Fibroblast of lung (primary cell): ENCODE data around the gene UGGT2. TPM values are rescaled to one million over a fixed set of nuclear protein-coding genes. Genes with fewer than 3 reads are reported as not detected.

Source experiments
- DNase-seq, 2 donors: peaks; one replicate each; pipeline versions ENCODE4 v3.0.0 to v3.0.0-alpha.2; 2010; ENCODE audit warnings: low read depth in 2 of 2
- H2AFZ ChIP-seq: 2 replicates; pipeline ENCODE4 v1.5.1; 2012; ENCODE audit warnings: low read length, control low read depth, inconsistent platforms
- H3K27ac ChIP-seq: 2 replicates; pipeline ENCODE4 v1.5.1; 2011; ENCODE audit warnings: low read length, control low read depth; ENCODE audit not compliant: insufficient read depth
- H3K27me3 ChIP-seq: 2 replicates; pipeline ENCODE4 v1.5.1; 2011; ENCODE audit warnings: mild to moderate bottlenecking, low read length; ENCODE audit not compliant: control insufficient read depth, insufficient read depth
- H3K36me3 ChIP-seq: 2 replicates; pipeline ENCODE4 v1.5.1; 2011; ENCODE audit warnings: low read length; ENCODE audit not compliant: control insufficient read depth, insufficient read depth
- H3K4me1 ChIP-seq: 2 replicates; pipeline ENCODE4 v1.5.1; 2011; ENCODE audit warnings: low read length; ENCODE audit not compliant: control insufficient read depth, insufficient read depth; ENCODE audit errors: extremely low read depth
- H3K4me2 ChIP-seq: 2 replicates; pipeline ENCODE4 v1.5.1; 2011; ENCODE audit warnings: low read length, control low read depth; ENCODE audit not compliant: insufficient read depth; ENCODE audit errors: extremely low read depth
- H3K4me3 ChIP-seq, 4 experiments: fragments of 200-600 bp in 1 of 4; sonication (generic) in 1 of 4; replicated peaks in 1 of 4; 2 replicates each; pipeline ENCODE4 v1.5.1; 2011 to 2016; ENCODE audit warnings: low read length in 4 of 4, low read depth in 3 of 4, mild to moderate bottlenecking in 3 of 4, control low read depth in 2 of 4, inconsistent platforms in 1 of 4, mixed read lengths in 1 of 4; ENCODE audit not compliant: insufficient read depth in 1 of 4; ENCODE audit errors: control extremely low read depth in 1 of 4
- H3K79me2 ChIP-seq: 2 replicates; pipeline ENCODE4 v1.5.1; 2012; ENCODE audit warnings: mild to moderate bottlenecking, low read length, inconsistent platforms; ENCODE audit not compliant: control insufficient read depth, insufficient read depth
- H3K9ac ChIP-seq: 2 replicates; pipeline ENCODE4 v1.5.1; 2011; ENCODE audit warnings: mild to moderate bottlenecking, low read length, control low read depth; ENCODE audit not compliant: insufficient read depth
- H3K9me3 ChIP-seq: 2 replicates; pipeline ENCODE4 v1.5.1; 2012; ENCODE audit warnings: low read depth, low read length; ENCODE audit not compliant: control insufficient read depth, insufficient read depth
- H4K20me1 ChIP-seq: 2 replicates; pipeline ENCODE4 v1.5.1; 2011; ENCODE audit warnings: low read length; ENCODE audit not compliant: control insufficient read depth, insufficient read depth; ENCODE audit errors: extremely low read depth
- EZH2 ChIP-seq: IDR thresholded peaks from 2 replicates; pipeline ENCODE4 v1.5.1; 2012; ENCODE audit warnings: low read length, control low read depth, mild to moderate bottlenecking; ENCODE audit errors: missing control alignments
- polyA plus RNA-seq, 2 donors: library from polyadenylated mRNA; depleted of rRNA in 1 of 2; stranded (reverse) in 1 of 2; unstranded in 1 of 2; fragments of >200 nt; gene quantifications; 2 replicates each; pipeline ENCODE4 v1.2.1, GENCODE V29; 2011 to 2012; ENCODE audit warnings: missing spikeins in 1 of 2
- total RNA-seq: library from RNA; depleted of rRNA; stranded (reverse); fragments of >200 nt; gene quantifications from 2 replicates; pipeline ENCODE4 v1.2.1, GENCODE V29; 2014
- TF ChIP-seq, protein P1 (sequence below), 2 donors: IDR thresholded peaks in 1 of 2; conservative IDR thresholded peaks in 1 of 2; 1 replicate in 1 of 2; 2 replicates in 1 of 2; pipeline ENCODE4 v1.5.1; 2011 to 2012; ENCODE audit warnings: low read length in 2 of 2, control low read depth in 1 of 2, inconsistent platforms in 1 of 2, low read depth in 1 of 2, mild to moderate bottlenecking in 1 of 2

The UGGT2 gene
- total and polyA plus RNA-seq, 2 donors (not counting 1 experiment from before 2014, with no cell fraction given) = 26.3 to 47.2 TPM

DNA sequence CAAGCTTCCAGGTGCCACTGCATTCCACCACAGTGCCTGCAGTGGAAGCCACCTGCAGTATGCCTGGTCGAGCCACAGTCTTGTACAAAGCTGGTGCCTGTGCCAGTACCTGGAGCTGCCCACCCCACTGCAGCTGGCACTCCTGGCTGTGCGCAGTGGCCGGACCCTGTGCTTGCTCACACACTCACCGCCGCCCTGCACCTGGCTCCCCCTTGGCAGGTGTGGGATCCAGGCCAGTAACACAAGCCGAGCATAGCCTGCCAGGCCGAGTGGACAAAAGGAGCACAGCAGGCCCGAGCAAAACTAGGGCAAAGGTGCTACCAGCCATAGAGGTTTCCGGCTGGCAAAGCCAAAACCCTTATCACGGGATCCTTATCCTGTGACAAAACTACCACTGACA is 18.5 kb downstream of the UGGT2 start:
- no peaks in the 10 kb centered on the region for H4K20me1 ChIP-seq
- no peak for DNase-seq
- H3K9ac ChIP-seq = no peak overlapping the region
- TF ChIP-seq EZH2 = no peak
- TF ChIP-seq, protein P1, sequence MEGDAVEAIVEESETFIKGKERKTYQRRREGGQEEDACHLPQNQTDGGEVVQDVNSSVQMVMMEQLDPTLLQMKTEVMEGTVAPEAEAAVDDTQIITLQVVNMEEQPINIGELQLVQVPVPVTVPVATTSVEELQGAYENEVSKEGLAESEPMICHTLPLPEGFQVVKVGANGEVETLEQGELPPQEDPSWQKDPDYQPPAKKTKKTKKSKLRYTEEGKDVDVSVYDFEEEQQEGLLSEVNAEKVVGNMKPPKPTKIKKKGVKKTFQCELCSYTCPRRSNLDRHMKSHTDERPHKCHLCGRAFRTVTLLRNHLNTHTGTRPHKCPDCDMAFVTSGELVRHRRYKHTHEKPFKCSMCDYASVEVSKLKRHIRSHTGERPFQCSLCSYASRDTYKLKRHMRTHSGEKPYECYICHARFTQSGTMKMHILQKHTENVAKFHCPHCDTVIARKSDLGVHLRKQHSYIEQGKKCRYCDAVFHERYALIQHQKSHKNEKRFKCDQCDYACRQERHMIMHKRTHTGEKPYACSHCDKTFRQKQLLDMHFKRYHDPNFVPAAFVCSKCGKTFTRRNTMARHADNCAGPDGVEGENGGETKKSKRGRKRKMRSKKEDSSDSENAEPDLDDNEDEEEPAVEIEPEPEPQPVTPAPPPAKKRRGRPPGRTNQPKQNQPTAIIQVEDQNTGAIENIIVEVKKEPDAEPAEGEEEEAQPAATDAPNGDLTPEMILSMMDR (conservative IDR thresholded peaks at IDR 0.05 in 1 of 2, IDR thresholded peaks at IDR 0.05 in 1 of 2; ENCODE audit: low read depth in 1 of 2, low read length in 2 of 2) = no peak
- no peaks in the 10 kb centered on the region for H3K9me3 ChIP-seq
- no peak overlapping the region for H3K4me2 ChIP-seq
- H3K36me3 ChIP-seq = no peaks in the 10 kb centered on the region
- H3K79me2 ChIP-seq = peaks cover 25% of the 10 kb centered on the region
- H3K27ac ChIP-seq = no peak overlapping the region
- no peaks in the 10 kb centered on the region for H3K4me1 ChIP-seq
- H3K27me3 ChIP-seq = no peaks in the 10 kb centered on the region
- H2AFZ ChIP-seq = no peak overlapping the region
- no peak overlapping the region for H3K4me3 ChIP-seq

DNA sequence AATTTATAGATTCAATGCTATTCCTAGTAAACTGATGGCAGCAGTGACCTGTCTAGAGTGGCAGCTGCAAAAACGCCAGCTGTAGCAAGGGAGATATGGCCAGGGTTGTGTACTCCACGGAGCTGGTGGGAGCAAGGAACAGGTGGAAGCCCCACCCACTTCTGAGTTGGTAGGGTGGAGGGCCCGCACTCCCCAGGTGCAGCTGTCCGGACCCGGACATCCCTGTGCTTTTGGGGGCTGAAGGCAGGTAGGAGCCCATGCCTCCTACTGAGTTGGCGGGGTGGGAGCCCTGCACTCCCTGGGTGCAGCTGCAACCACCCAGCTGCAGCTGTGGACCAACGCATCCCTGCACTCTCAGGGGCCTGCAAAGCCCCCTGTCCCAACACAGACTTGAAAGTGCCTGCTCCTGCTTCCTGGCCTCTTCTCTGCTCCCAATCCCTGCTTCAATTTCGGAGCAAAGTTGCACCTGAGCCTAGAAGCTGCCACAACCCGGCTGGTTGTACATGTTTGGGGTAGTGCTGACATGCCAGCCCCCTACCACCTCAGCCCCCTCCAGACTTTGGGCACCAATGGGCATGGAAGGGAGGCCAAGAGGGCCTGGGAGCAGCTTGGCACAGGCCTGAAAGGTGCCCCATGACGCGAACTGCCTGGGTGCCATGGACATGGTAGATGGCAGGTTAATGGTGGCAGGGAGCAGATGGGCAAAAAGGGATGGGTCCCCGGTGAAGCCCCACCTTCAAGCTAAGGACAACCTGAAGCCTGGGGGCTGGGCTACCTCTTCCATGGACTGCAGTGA is 19.8 kb downstream of the UGGT2 start:
- Histone ChIP-seq H3K4me2 (no peak overlapping the region), H2AFZ (no peak overlapping the region), H3K79me2 (peaks cover 25% of the 10 kb centered on the region), H3K9me3 (no peaks in the 10 kb centered on the region), H3K4me1 (no peaks in the 10 kb centered on the region), H3K36me3 (no peaks in the 10 kb centered on the region), H3K9ac (no peak overlapping the region), H3K4me3 (no peak overlapping the region), H4K20me1 (no peaks in the 10 kb centered on the region), H3K27me3 (no peaks in the 10 kb centered on the region), H3K27ac (no peak overlapping the region)
- no peak for DNase-seq
- TF ChIP-seq EZH2 = no peak
- TF ChIP-seq, protein P1 (conservative IDR thresholded peaks at IDR 0.05 in 1 of 2, IDR thresholded peaks at IDR 0.05 in 1 of 2; ENCODE audit: low read depth in 1 of 2, low read length in 2 of 2) = no peak

DNA sequence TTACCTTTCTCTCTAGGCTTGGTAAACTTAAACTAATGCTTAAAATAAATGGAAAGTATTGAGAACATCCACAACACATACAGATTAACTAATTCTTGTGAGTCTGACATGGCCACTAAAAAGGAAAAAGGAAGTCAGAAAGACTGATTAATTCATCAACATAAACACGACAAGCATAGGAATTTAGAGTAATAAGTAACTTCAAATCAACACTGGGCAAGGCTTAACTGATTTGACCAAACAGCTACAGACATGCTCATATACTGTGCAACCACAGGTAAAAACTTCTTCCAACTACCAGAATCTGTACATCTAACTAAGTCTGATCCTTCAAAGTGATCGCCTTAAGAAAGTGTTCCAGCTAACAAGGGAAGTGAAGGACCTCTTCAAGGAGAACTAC is 20.5 kb downstream of the UGGT2 start:
- no peaks in the 10 kb centered on the region for H3K36me3 ChIP-seq
- no peak overlapping the region for H3K9ac ChIP-seq
- no peak for DNase-seq
- TF ChIP-seq, protein P1 (conservative IDR thresholded peaks at IDR 0.05 in 1 of 2, IDR thresholded peaks at IDR 0.05 in 1 of 2; ENCODE audit: low read depth in 1 of 2, low read length in 2 of 2) = no peak
- TF ChIP-seq EZH2 = no peak
- no peak overlapping the region for H3K4me3 ChIP-seq
- H3K27me3 ChIP-seq = no peaks in the 10 kb centered on the region
- no peak overlapping the region for H3K4me2 ChIP-seq
- H2AFZ ChIP-seq = no peak overlapping the region
- no peaks in the 10 kb centered on the region for H3K9me3 ChIP-seq
- H3K27ac ChIP-seq = no peak overlapping the region
- H3K4me1 ChIP-seq = no peaks in the 10 kb centered on the region
- peaks cover 25% of the 10 kb centered on the region for H3K79me2 ChIP-seq
- H4K20me1 ChIP-seq = no peaks in the 10 kb centered on the region
